ENCODE data around the gene SESN2.

Gene SESN2

GRCh38 chr1:28259252-28259933 lies at the start of gene SESN2:
Gene SESN2 (plus strand): TSS chr1:28259518. CDS start chr1:28259848, 330 bp downstream.
- DNase-seq (ENCODE audit: low spot score): peak; percentile 91

DNA sequence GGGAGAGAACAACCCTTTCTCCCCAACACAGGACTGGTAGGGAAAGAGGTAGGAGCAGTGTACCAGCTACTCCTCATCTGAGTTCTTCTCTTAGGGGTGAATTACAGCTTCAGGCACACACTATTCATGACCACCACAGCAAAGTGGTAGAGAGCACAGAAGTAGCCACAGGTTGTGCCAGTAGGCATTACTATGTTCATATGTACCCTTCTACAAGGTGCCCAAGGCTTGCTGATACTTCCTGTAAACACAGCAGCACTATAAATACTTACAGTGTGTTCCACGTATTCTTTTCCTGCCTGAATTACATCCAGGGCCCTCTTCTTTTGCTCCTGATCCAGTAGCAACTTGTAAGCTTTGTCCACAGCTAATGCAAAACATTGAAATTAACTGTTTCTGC lies 49.6 kb upstream of the SESN2 start:
- no peak for DNase-seq (ENCODE audit: low spot score)

- no peak for DNase-seq (ENCODE audit: low spot score)
Measured at GRCh38 chr1:28213315-28213714, 46.0 kb upstream of the SESN2 start.

- DNase-seq (ENCODE audit: low spot score): no peak
Measured at GRCh38 chr1:28229089-28229488, 30.2 kb upstream of the SESN2 start.

GRCh38 chr1:28229996-28230395 lies 29.3 kb upstream of the SESN2 start:
- no peak for DNase-seq (ENCODE audit: low spot score)

GRCh38 chr1:28232558-28233263 lies 26.6 kb upstream of the SESN2 start, which contains the start of gene DNAJC8:
Gene DNAJC8 (minus strand): TSS chr1:28233029. CDS start chr1:28232998, 31 bp downstream.
- peak; percentile 64 for DNase-seq (ENCODE audit: low spot score)

GRCh38 chr1:28233264-28233606 lies 26.1 kb upstream of the SESN2 start:
- DNase-seq (ENCODE audit: low spot score): no peak

DNA sequence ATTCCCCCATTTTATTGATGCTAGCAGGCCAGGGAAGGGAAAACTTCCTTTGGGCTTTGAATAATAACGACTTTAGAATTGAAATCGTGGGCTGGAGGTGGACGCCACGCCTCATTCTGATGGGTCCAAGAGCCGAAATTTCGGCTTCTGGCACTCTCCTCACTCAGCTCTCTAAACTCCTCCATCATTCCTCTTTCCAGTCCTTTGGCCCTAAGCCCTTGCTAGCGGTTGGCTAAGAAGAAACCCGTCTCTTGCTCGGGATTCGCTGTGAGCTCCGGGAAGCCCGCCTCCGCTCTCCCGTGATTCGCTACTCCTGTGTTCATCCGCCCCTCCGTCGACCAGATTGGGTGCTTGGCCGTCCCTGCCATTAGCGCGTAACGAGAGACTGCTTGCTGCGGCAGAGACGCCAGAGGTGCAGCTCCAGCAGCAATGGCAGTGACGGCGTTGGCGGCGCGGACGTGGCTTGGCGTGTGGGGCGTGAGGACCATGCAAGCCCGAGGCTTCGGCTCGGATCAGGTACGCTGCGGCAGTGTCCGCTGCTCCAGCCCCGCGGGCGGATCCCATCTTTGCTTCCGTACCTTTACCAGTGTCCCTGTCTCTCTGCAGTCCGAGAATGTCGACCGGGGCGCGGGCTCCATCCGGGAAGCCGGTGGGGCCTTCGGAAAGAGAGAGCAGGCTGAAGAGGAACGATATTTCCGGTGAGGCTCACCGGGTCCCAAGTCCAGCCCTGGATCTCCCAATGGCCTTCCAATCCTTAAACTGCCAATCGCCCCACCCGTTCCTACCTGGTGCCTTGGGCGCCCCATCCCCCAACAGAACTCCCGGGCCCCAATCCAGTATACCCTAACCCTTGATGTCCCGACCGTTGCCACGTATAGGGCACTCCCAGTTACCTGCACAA lies 23.3 kb upstream of the SESN2 start, which contains the start of gene ATP5IF1:
TSS of gene ATP5IF1 (plus strand) at position 370 of the 901 bp plus-strand sequence. CDS start at position 430, 60 bp downstream.
- DNase-seq (ENCODE audit: low spot score): peak; percentile 92

DNA sequence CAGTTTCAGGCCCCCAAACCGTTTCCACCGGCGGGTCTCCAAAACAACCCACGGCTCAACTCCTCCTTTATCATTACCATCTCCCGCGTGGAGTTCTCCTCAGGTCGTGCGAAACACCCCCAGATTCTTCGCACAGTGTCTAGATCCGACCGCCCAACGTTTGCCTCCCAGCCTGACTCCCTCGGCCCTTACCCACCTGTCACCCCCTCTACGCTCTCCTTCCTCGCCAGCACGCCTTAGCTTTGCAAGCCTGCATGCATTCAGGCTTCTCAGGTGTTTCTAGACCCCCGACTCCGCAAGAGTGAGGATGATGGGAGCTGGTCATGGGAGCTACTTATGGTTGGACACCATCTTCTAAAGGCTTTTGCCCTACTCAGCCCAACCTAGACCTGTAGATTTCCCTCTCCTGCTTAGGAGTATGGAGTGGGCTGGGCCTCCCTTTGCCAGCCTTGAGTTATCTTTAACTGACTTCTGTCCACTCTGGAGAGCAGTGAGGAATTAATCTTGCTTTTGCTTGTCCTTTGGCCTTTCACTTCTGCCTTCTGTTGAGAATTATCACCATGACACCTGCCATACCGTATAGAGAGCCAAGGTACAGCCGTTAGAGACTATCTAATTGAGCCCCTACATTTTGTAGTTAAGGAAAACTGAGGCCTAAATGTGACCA lies 22.5 kb upstream of the SESN2 start:
- DNase-seq (ENCODE audit: low spot score): no peak

- no peak for DNase-seq (ENCODE audit: low spot score)
Measured at GRCh38 chr1:28239004-28239403, 20.3 kb upstream of the SESN2 start.

DNA sequence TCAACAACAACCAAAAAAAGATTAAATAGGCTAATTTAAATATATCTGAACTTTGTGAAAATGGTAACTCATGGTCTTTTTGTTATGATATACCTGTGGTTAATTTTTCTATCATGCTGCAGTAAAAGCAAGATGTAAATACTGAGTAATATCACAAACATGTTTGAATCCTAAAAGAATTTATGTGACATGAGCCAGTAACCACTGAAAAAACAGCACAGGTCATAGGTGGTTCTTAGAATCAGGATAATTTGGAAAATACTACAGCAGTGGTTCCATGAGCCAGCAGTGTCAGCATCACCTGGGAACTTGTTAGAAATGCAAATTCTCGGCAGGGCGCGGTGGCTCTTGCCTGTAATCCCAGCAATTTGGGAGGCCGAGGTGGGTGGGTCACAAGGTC lies 19.3 kb upstream of the SESN2 start:
- DNase-seq (ENCODE audit: low spot score): no peak

GRCh38 chr1:28241638-28242241 lies 17.6 kb upstream of the SESN2 start:
- DNase-seq (ENCODE audit: low spot score): no peak

- DNase-seq (ENCODE audit: low spot score): no peak
Measured at GRCh38 chr1:28243685-28244311, 15.5 kb upstream of the SESN2 start.

DNA sequence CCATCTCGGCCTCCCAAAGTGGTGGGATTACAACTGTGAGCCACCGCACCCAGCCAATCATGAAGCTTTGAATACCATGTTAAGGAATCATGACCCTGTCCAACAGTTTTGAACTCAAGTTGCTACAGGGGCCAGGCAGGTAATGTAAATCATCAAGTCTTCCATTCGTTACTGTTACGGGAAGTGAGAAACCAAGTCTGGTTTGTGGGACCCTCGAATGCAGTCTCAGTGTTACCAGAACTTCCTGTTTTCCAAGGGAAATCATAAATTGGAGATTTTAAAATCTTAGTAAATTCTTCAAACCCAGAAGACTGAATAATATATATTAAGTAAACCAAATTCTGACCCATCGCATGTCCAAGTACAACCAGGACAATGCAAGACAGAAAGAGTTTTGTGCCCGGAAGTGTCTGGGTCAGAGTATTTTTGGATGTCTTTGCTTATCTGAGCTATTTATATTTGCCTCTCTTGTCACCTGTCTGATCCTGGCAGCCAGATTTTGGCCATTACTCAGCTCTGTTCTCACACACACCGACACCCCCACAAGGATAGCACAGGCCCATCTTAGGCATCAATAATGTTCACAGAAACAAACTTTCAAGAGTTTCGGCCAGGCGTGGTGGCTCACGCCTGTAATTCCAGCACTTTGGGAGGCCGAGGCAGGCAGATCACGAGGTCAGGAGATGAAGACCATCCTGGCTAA lies 14.6 kb upstream of the SESN2 start:
- DNase-seq (ENCODE audit: low spot score): no peak

DNA sequence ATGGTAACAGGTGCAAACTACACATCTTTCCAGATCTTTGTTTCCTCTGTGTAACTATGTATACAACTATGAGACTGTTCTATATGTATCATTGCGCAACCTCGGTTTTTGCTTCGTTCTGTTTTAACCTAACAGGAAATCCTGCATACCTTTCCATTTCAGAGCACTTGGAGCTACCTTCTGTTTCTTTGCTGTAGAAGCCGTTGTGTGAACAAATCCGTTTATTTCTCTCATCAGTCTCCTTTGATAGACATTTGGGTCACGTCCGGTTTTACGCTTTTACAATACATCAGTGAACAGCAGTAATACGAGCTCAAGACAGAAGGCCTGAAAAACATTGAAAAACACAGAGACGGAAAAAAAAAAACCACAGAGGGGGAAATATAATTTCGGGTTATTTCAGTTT lies 12.9 kb upstream of the SESN2 start:
- DNase-seq (ENCODE audit: low spot score): no peak

DNA sequence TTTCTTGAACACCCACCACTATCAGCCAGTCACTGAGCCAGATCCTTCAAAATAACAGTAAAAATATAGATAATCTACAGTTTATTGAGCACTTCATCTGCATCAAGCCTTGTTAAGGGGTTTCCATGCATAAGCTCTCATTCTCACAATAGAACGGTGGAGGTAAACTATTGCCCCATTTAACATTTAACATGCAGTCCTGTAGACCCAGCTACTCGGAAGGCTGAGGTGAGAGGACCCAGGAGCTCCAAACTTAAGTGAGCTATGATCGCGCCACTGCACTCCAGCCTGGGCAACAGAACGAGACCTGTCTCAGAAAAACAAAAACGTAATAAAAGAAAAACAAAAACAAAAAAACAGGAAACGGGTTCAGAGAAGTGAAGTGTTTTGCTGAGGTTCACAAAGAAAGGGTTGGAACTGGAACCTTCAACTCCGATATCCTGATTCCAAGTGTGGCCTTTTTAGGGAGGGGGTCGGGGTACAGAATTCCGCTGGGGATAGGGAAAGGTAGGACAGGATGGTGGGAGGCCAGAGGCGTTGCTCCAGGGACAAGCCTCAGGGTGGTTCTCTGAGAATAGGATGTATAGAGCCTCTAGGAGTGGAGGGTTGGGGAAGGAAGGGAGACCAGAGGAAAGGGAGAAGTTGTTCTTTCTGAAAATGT lies 11.6 kb upstream of the SESN2 start:
- DNase-seq (ENCODE audit: low spot score): no peak

GRCh38 chr1:28248273-28249012 lies 10.9 kb upstream of the SESN2 start:
- peak; percentile 40 for DNase-seq (ENCODE audit: low spot score)

GRCh38 chr1:28249013-28249865 lies 10.1 kb upstream of the SESN2 start:
- no peak for DNase-seq (ENCODE audit: low spot score)
